SK-N-SH (cell line): Measurements from ENCODE around the gene APP. TPM values are rescaled to one million over a fixed set of nuclear protein-coding genes. Genes with fewer than 3 reads are reported as not detected.

ENCODE experiments used
- CTCF ChIA-PET: fragments of 300-600, 350-600 bp; formaldehyde crosslinking; extraction: SDS; loops from one replicate; lab custom pipeline; 2021; lab: Yijun Ruan, JAX
- POLR2A ChIA-PET: fragments of 350-600 bp; sonication (Branson Sonifier 250); formaldehyde crosslinking; extraction: SDS; loops from one replicate; lab custom pipeline; 2020; ENCODE audit warnings: antibody characterized with exemption, inconsistent platforms; lab: Yijun Ruan, JAX
- DNase-seq: peaks from one replicate; pipeline ENCODE4 v3.0.0; 2012
- H2AFZ ChIP-seq: fragments of 200-600 bp; sonication (generic); 2 replicates; pipeline ENCODE4 v1.8.1; 2016; ENCODE audit warnings: antibody characterized with exemption, mild to moderate bottlenecking, low read depth
- H3F3A ChIP-seq: fragments of 200-600 bp; sonication (generic); replicated peaks from 2 replicates; pipeline ENCODE3; 2016; ENCODE audit warnings: antibody characterized with exemption, mild to moderate bottlenecking; ENCODE audit not compliant: insufficient read depth
- H3K27ac ChIP-seq, 2 experiments: fragments of 200-500 bp in 1 of 2; fragments of 200-600 bp in 1 of 2; sonication (Bioruptor generic) in 1 of 2; sonication (generic), shearing (Covaris generic) in 1 of 2; 2 replicates each; pipeline versions ENCODE4 v1.5.1 to v1.6.1; 2014 to 2016; ENCODE audit warnings: low read depth in 2 of 2, inconsistent platforms in 1 of 2, low read length in 1 of 2, mild to moderate bottlenecking in 1 of 2, mixed read lengths in 1 of 2
- H3K27me3 ChIP-seq: fragments of 200-600 bp; sonication (generic), shearing (Covaris generic); 2 replicates; pipeline ENCODE4 v1.6.1; 2016; ENCODE audit warnings: mixed run types; ENCODE audit not compliant: insufficient read depth
- H3K36me3 ChIP-seq, 2 experiments: fragments of 200-500 bp in 1 of 2; fragments of 200-600 bp in 1 of 2; sonication (Bioruptor generic) in 1 of 2; sonication (generic) in 1 of 2; replicated peaks in 1 of 2; 2 replicates each; pipeline versions ENCODE3 to v1.5.1; 2014 to 2016; ENCODE audit warnings: low read length in 1 of 2, mild to moderate bottlenecking in 1 of 2; ENCODE audit not compliant: insufficient read depth in 2 of 2, control insufficient read depth in 1 of 2
- H3K4me1 ChIP-seq, 2 experiments: fragments of 200-500 bp in 1 of 2; fragments of 200-600 bp in 1 of 2; sonication (Bioruptor generic) in 1 of 2; sonication (generic), shearing (Covaris generic) in 1 of 2; 2 replicates each; pipeline versions ENCODE4 v1.5.1 to v1.6.1; 2014 to 2016; ENCODE audit warnings: low read depth in 1 of 2, low read length in 1 of 2, mixed run types in 1 of 2; ENCODE audit not compliant: insufficient read depth in 2 of 2, control insufficient read depth in 1 of 2
- H3K4me2 ChIP-seq: fragments of 200-600 bp; sonication (generic), shearing (Covaris generic); 2 replicates; pipeline ENCODE4 v1.6.1; 2017; ENCODE audit warnings: mixed run types
- H3K4me3 ChIP-seq, 2 experiments: fragments of 200-500 bp in 1 of 2; fragments of 200-600 bp in 1 of 2; sonication (Bioruptor generic) in 1 of 2; sonication (generic), shearing (Covaris generic) in 1 of 2; 2 replicates each; pipeline versions ENCODE4 v1.5.1 to v1.8.1; 2014 to 2016; ENCODE audit warnings: low read depth in 2 of 2, inconsistent platforms in 1 of 2, low read length in 1 of 2, mild to moderate bottlenecking in 1 of 2, mixed read lengths in 1 of 2, moderate library complexity in 1 of 2
- H3K79me2 ChIP-seq: fragments of 200-600 bp; sonication (generic); 2 replicates; pipeline ENCODE4 v1.8.1; 2017; ENCODE audit warnings: mild to moderate bottlenecking; ENCODE audit not compliant: insufficient read depth
- H3K9ac ChIP-seq: fragments of 200-600 bp; sonication (generic); 2 replicates; pipeline ENCODE4 v1.6.1; 2017; ENCODE audit warnings: mixed run types
- H3K9me2 ChIP-seq: fragments of 200-600 bp; sonication (generic); 2 replicates; pipeline ENCODE4 v1.6.1; 2017; ENCODE audit warnings: mixed run types
- H3K9me3 ChIP-seq: fragments of 200-600 bp; sonication (generic); 2 replicates; pipeline ENCODE4 v1.6.1; 2017; ENCODE audit warnings: mixed run types, mild to moderate bottlenecking, moderate library complexity
- H4K20me1 ChIP-seq: fragments of 200-600 bp; sonication (generic); 2 replicates; pipeline ENCODE4 v1.6.1; 2017; ENCODE audit warnings: mild to moderate bottlenecking, mixed run types; ENCODE audit not compliant: insufficient read depth
- CTCF ChIP-seq: fragments of 200-600 bp; sonication (generic); IDR thresholded peaks from 2 replicates; pipeline ENCODE4 v1.6.1; 2017; ENCODE audit warnings: antibody characterized with exemption, mild to moderate bottlenecking, moderate library complexity
- EZH2phosphoT487 ChIP-seq: fragments of 200-600 bp; sonication (generic); IDR thresholded peaks from 2 replicates; pipeline ENCODE4 v1.6.1; 2017; ENCODE audit warnings: low read depth, mixed run types, mild to moderate bottlenecking, antibody characterized with exemption, moderate library complexity, borderline replicate concordance
- FOXJ3 ChIP-seq: sonication (generic); formaldehyde crosslinking; IDR thresholded peaks from 2 replicates; pipeline ENCODE4 v1.5.1; 2020; ENCODE audit warnings: mild to moderate bottlenecking, missing genetic modification reagents
- FOXM1 ChIP-seq: IDR thresholded peaks from 2 replicates; pipeline ENCODE4 v1.4.0; 2012; ENCODE audit warnings: low read depth, mild to moderate bottlenecking
- GABPA ChIP-seq: IDR thresholded peaks from 2 replicates; pipeline ENCODE4 v1.4.0; 2012; ENCODE audit warnings: low read depth, mild to moderate bottlenecking
- GATA2 ChIP-seq: sonication (generic); formaldehyde crosslinking; IDR thresholded peaks from 2 replicates; pipeline ENCODE4 v1.5.0; 2020; ENCODE audit warnings: mild to moderate bottlenecking, missing genetic modification reagents
- MAX ChIP-seq: IDR thresholded peaks from 2 replicates; pipeline ENCODE4 v1.4.0; 2012; ENCODE audit warnings: low read depth
- MEF2A ChIP-seq: IDR thresholded peaks from 2 replicates; pipeline ENCODE4 v1.4.0; 2012; ENCODE audit warnings: low read depth, borderline replicate concordance
- NFIC ChIP-seq: IDR thresholded peaks from 2 replicates; pipeline ENCODE4 v1.4.0; 2012; ENCODE audit warnings: borderline replicate concordance
- POLR2AphosphoS5 ChIP-seq: IDR thresholded peaks from 2 replicates; pipeline ENCODE4 v1.6.1; 2012; ENCODE audit warnings: low read depth, low read length
- RFX5 ChIP-seq: IDR thresholded peaks from 2 replicates; pipeline ENCODE4 v1.6.1; 2012; ENCODE audit warnings: mild to moderate bottlenecking, improper control_type of control experiment, low read length
- RXRA ChIP-seq: IDR thresholded peaks from 2 replicates; pipeline ENCODE4 v1.4.0; 2012; ENCODE audit warnings: low read depth, mild to moderate bottlenecking, borderline replicate concordance
- SMC3 ChIP-seq: IDR thresholded peaks from 2 replicates; pipeline ENCODE4 v1.6.1; 2012; ENCODE audit warnings: low read depth, low read length, improper control_type of control experiment
- TCF12 ChIP-seq: IDR thresholded peaks from 2 replicates; pipeline ENCODE4 v1.4.0; 2012
- TEAD4 ChIP-seq: IDR thresholded peaks from 2 replicates; pipeline ENCODE4 v1.4.0; 2012; ENCODE audit warnings: mild to moderate bottlenecking, borderline replicate concordance; ENCODE audit not compliant: insufficient read depth
- USF1 ChIP-seq: IDR thresholded peaks from 2 replicates; pipeline ENCODE4 v1.4.0; 2012; ENCODE audit warnings: low read depth, borderline replicate concordance
- USF2 ChIP-seq: fragments of 150-350 bp; IDR thresholded peaks from 2 replicates; pipeline ENCODE4 v1.6.1; 2017; ENCODE audit warnings: antibody characterized with exemption, low read length, low read depth, borderline replicate concordance
- YY1 ChIP-seq: IDR thresholded peaks from 2 replicates; pipeline ENCODE4 v1.4.0; 2012; ENCODE audit warnings: low read depth, mild to moderate bottlenecking
- WGBS: methylation state at CpG from one replicate; pipeline ENCODE4 v1.1.6; 2017; ENCODE audit warnings: low lambda C conversion rate; 5-methylcytosine and 5-hydroxymethylcytosine counted together
- polyA plus RNA-seq, 3 experiments: library from polyadenylated mRNA; depleted of rRNA; stranded (reverse); fragments of >200 nt; gene quantifications; 2 replicates each; pipeline ENCODE4 v1.2.3, GENCODE V29; 2012
- TF ChIP-seq, protein P1 (sequence below): IDR thresholded peaks from 2 replicates; pipeline ENCODE4; 2012

APP gene
- polyA plus RNA-seq, 1 of the 3 experiments (the other 2 are of a cell fraction): 780 TPM

GRCh38 chr21:25929856-25930520, 240.6 kb downstream of the APP start:
- Histone ChIP-seq H3K27ac (no peak overlapping the region), H3K4me1 (no peaks in the 10 kb centered on the region; a peak in 1 of 4 replicates)
- CTCF ChIA-PET: no interaction called here

More at GRCh38 chr21:25929856-25930520, 240.6 kb downstream of the APP start:
- POLR2A ChIA-PET: no interaction called here
- Histone ChIP-seq H3K4me3 (no peak overlapping the region), H3K27me3 (no peaks in the 10 kb centered on the region), H3K79me2 (no peaks in the 10 kb centered on the region; the same call in 1 of the 2 replicates), H3K9me3 (no peaks in the 10 kb centered on the region), H3K9ac (no peak overlapping the region), H3F3A (peaks cover 9% of the 10 kb centered on the region), H2AFZ (no peak overlapping the region), H3K36me3 (no peaks in the 10 kb centered on the region), H3K4me2 (no peak overlapping the region), H3K9me2 (no peaks in the 10 kb centered on the region), H4K20me1 (no peaks in the 10 kb centered on the region)
- 100% methylated on average over 9 of the region's 9 CpGs for WGBS
- DNase-seq: no peak
- TF ChIP-seq MEF2A (no peak), USF1 (no peak), TCF12 (no peak), CTCF (no peak), YY1 (no peak), SMC3 (no peak), RXRA (no peak), FOXJ3 (CRISPR knock-in tag) (no peak), TEAD4 (no peak), POLR2AphosphoS5 (no peak), GATA2 (CRISPR knock-in tag) (no peak), RFX5 (no peak), GABPA (no peak), NFIC (no peak), EZH2phosphoT487 (no peak), USF2 (no peak), MAX (no peak), FOXM1 (no peak)
- TF ChIP-seq, protein P1, sequence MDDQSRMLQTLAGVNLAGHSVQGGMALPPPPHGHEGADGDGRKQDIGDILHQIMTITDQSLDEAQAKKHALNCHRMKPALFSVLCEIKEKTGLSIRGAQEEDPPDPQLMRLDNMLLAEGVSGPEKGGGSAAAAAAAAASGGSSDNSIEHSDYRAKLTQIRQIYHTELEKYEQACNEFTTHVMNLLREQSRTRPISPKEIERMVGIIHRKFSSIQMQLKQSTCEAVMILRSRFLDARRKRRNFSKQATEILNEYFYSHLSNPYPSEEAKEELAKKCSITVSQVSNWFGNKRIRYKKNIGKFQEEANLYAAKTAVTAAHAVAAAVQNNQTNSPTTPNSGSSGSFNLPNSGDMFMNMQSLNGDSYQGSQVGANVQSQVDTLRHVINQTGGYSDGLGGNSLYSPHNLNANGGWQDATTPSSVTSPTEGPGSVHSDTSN: no peak
- TF ChIP-seq, all 33 proteins: peak for 0
